ENCODE data around the gene RAET1L.

- TF ChIP-seq CTCF (IDR thresholded peaks at IDR 0.05) = no peak
- no peak for TF ChIP-seq POLR2AphosphoS5 (IDR thresholded peaks at IDR 0.05)
- no peak for TF ChIP-seq EP300 (IDR thresholded peaks at IDR 0.05)
These were observed 40.6 kb downstream of the RAET1L start for GRCh38 chr6:149984773-149985172.
